ENCODE results near the gene PRMT2.
"Not testable (repeated sequence)": the region's sequence is repeated elsewhere in the genome, so short reads cannot be mapped to it uniquely, and the experiment has no call there.

Gene PRMT2

DNA sequence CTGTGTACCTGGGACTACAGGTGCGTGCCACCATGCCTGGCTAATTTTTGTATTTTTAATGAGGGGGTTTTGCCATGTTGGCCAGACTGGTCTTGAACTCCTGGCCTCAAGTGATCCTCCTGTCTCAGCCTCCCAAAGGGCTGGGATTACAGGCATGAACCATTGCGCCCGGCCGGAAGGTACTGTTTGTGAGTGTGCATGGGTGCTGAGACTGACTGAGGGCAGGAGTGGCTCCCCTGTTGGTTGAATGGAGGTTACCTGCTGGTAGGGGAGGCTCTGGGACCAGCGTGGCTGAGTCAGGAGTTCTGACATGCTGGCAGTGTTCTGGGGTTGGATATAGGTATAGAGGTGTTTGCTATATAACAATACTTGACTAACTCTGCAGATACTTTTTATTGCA lies 10.4 kb downstream of the PRMT2 start:
- DNase-seq = no peak

DNA sequence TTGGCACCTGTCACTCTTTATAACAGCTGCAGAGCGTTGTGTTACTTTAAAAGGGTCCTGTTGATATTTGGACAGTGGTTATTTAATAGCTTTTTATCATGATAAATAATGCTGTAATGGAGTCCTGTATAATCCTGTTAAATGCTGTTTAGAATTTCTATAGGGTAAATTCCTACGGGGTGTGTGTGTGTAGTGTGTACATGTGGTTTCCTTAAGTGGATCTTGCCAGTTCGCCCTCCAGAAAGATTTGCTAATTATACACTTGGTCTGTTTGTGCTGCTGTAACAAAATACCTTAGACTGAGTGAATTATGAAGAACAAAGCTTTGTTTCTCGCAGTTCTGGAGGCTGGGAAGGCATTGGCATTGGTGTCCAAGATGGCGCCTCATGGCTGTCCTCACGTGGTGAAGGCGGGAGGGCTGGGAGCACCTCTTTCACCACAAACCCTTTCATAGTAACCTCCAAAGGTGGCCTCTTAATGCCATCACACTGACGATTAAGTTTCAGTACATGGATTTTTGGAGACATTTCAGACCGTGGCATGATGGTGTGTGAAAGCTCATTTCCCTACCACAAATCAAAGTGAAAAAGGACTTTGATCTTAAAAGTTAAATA lies 11.2 kb downstream of the PRMT2 start:
- DNase-seq = no peak

DNA sequence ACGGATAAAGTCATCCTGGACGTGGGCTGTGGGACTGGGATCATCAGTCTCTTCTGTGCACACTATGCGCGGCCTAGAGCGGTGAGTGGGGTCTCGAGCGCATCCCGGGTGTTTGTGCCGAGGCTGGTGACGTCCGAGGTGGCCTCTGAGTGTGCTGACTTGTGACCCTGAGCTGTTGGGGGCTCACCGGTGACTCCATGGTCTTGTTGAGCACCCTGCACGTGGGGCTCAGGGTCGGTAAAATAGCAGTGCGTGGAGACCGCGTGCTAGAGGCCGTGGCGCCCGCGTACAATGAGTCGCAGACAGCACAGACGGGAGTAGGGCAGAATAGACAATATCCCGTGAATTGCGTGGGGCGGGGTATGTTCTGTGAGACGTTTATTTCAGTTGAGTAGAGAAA lies 13.1 kb downstream of the PRMT2 start:
- DNase-seq = no peak

DNA sequence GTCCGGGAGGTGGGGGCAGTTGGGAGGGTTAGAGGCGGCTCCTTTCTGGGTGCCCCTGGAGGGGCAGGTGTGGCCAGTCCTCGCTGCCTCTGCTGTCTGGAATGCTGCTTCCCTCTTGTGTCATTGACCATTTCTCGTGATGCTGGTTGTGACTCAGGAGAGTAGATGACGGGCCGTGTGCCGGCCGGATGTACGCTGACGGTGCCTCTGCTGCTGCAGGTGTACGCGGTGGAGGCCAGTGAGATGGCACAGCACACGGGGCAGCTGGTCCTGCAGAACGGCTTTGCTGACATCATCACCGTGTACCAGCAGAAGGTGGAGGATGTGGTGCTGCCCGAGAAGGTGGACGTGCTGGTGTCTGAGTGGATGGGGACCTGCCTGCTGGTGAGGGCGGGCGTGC lies 13.9 kb downstream of the PRMT2 start:
- DNase-seq = no peak

DNA sequence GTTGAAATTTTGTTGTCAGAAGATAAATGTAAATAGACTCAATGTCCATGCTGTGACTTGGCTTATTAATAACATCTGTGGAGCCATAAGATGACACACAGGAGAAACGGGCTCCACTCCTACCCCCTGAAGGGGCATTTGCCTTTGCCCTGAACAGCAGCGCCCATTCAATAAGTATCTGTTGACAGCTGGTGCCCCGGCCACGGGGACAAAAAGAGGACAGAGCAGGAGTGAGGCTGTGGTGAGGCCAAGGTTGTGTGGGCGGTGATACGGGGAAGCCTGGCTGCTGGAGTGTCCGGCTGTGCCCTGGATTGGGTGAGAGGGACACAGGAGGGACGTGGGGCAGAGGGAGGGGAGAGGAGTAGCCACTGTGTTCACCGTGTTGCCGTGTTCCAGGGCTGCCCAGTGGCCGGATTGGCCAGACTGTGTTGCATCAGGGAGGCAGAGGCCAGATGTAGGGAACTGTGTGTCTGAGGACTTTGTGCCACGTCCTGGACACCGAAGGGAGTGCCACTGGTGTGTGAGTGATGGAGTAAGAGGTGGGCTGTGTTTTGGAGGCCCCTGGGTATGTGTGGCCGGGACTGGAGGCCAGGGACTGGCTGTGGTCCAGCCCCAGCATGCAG lies 15.1 kb downstream of the PRMT2 start:
- DNase-seq = no peak

DNA sequence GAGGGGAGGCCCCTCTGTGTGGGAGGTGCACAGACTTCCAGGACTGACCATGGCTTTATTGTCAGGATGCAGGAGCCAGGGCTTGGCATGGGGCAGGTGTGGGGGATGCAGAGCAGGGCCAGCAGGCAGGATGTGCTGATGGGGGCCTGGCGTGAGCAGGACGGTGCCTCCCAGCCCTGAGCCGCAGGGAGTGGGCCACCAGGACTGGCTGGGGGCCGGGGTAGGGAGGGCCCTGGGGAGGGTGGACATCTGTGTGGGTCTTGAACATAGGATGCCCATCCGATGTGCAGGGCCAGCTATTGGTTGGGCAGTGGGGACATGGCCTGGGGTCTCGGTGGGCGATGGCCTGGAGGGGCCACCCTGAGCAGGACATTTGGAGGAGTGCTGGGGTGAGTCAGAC lies 15.6 kb downstream of the PRMT2 start:
- no peak for DNase-seq

DNA sequence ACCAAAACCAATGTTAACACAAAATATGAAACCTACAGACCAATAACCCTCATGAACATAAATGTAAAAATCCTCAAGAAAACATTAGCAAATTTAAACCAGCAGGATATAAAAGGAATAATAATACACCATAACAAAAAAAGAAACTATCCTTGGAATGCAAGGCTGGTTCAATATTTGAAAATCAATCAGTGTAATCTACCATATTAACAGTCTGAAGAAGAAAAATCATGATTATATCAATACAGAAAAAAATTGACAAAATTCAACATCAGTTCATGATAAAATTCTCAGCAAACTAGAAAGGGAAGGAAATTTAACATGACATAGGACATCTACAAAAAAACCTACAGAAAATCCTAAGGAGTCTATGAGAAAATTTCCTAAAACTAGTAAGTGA lies 19.8 kb downstream of the PRMT2 start:
- DNase-seq = no peak

DNA sequence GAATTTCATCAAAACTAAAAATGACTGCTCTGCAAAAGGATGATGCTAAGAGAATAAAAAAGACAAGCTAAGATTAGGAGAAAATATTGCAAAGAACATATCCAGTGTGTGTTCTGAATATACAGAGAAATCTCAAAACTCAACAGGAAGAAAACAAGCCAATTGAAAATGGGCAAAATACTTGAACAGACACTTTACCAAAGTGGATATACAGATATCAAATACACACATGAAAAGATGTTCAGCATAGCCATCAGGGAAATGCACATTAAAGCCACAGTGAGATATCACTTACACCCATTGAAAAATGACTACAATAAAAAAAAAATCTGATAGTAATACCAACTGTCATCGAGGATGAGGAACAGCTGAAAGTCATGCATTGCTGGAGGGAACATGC lies 21.3 kb downstream of the PRMT2 start:
- no peak for DNase-seq

DNA sequence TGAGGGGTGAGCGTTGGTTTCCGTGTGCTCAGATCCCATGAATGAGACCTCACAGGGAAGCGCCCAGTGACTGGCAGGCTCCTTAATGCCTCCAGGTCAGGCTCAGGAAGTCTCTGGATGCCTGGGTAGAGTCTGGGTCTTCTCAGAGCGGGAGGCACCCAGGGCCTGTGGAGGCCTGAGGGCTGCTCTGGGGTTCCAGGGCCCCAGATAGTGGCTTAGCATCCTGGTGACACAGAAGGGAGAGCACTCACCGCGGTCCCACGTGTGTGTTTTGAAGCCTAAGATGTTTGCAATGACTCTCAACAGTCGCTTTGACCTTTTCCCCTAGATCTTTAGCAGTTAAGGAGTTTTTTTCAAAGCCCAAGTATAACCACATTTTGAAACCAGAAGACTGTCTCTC lies 25.0 kb downstream of the PRMT2 start:
- no peak for DNase-seq

DNA sequence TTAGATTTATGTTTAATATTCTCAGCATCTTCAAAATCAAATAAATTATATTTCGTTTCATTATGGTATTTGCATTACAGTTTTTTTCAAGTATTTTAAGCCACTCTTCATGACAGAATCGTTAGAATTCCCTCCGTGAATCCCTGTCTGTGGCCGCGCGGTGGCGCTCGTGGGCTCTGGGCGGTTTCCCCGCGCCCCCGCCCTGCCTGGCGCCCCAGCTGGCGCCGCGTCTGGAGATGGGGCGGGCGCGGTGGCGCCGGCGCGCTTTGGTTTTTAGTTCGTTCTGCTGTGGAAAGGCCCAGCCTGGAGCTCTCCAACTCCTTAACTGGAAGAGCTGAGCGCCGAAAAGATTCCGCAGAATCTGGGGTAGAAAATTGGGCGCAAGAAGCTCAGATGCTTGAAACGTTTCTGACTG lies 25.7 kb downstream of the PRMT2 start:
- DNase-seq = no peak

DNA sequence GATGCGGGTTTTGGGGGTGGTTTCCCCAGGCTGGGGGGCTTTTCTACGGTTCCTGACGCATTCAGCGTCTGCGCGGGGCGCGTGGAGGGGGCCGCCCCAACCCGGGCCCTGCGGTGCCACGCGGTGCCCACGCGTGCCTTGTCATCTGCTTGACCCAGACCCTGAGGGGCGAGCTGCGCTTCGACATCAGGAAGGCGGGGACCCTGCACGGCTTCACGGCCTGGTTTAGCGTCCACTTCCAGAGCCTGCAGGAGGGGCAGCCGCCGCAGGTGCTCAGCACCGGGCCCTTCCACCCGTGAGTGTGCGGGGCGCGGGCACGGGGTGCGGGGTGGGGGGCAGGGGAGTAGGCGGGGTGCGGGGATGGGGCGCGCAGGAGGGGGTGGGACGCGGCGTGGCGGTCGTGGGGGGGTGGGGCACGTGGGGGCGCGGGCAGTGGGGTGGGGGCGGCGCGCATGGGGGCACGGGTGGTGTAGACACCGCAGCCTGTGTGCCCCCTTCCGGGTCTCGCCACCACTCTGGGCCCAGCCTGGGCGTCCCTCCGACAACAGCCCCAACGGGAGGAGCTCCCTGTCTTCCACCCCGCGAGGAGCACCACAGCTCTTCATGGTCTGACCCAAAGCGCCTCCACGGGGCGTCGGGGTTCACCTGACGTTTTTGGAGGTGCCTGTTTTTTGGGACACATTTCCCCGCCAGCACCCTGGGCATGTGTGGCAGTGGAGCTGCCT lies 26.3 kb downstream of the PRMT2 start:
- no peak for DNase-seq

DNA sequence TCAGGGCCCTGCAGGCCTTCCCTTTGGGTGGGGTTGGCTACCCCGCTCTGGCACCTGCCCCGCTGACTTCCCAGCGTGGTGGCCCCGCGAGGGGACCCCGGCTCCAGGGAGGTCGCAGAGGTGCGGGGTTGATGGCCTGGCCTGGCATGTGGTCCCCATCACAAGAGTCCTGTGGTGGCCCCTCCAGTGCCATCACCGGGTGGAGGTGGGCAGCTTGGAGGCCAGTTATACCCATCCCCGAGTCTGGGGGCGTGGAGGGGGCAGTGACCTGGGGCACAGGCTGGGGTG lies 26.8 kb downstream of the PRMT2 start:
- no peak for DNase-seq

DNA sequence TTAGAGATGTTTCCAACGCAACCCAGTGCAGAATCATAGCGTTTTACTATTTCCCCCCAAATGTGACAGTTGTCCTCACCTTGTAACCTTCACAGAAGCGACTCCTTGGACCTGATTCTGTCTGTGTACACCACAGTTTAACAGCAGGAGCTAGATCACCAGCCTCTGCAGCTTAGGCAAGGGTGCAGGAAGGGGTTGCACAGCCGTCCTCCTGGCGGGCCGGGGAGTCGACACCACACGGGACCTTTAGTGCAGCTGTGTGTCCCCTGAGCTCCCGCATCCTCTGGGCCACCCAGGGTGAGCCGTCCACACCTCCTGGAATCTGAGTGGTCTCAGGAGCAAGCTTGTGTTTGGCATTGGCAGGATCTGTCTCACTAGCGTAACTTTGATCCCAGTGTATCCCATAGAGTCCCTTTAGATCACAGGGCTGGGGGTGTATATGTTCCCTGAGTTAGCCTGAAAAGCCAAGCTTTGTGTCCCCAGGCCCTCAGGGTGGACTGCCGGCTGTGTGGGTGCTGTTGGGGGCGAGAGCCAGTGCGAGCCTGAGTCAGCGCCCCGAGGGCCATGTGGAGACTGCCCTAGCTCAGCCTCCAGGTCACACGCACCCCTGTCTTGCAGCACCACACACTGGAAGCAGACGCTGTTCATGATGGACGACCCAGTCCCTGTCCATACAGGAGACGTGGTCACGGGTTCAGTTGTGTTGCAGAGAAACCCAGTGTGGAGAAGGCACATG lies 27.5 kb downstream of the PRMT2 start:
- peak; percentile 69 for DNase-seq

DNA sequence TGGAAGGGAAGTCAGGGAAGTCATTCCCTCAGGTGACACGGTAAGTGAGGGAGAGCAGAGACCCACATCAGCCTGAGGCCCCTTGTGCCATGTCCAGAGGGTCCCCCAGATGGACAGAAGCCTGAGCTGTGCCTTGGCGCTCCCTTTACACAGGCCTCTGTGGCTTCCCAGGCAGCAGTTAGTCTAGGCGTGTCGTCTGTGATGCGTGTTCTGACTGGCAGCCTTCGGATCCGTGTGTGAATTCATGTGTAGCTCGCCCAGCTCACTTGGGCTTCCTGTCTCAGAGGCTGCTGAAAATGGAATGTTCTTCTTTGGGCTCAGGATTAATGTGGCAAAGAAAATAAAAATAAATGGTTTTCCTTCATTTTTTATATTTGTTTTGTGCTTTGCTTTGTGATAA lies 28.3 kb downstream of the PRMT2 start:
- no peak for DNase-seq

DNA sequence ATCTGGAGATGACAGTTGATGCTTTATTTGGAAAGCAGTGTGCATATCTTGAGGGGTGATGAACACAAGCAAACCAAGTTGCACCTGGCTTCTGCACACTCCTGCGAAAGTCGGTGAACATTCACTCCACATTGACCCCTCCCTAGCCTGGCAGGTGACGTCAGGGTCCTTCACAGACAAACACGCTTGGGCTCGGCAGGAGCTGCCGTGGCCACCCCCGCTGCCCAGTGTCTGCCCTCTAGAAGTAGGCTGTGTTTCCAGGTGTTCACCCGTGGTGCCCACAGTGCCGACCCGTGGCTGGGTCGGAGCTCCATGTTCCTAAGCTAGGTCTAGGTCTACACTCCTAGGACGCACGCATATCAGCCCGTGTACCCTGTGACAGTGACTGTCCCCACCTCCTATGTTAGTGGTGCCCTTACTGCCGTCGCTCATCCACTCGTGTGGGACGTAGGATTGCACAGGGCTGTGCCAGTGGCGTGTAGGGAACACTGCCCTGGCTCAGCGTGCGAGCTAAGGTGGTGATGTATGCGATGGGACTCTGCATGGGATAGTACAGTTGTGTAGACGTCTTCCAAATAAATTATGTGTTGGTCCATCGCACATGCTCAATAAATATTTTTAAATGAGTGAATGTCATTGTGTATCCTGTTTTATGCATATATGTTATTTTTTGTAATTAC lies 29.0 kb downstream of the PRMT2 start:
- DNase-seq = no peak

DNA sequence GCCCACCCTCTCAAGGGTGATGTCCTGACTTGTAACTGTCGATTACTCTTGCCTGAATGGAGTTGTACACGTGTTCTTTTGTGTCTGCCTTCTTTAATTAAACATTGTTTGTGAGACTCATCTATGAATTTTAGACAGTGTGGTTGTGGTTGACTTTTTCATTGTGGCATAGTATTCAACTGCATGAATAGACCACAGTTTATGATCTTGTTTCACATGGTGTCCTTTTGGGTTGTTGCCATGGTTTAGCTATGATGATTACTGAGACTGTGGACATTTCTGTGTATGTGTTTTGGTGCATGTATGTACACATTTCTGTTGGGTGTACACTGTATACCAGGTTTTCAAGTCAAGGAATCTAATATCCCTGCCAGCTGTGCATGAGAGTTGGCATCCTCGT lies 30.1 kb downstream of the PRMT2 start:
- DNase-seq = no peak

DNA sequence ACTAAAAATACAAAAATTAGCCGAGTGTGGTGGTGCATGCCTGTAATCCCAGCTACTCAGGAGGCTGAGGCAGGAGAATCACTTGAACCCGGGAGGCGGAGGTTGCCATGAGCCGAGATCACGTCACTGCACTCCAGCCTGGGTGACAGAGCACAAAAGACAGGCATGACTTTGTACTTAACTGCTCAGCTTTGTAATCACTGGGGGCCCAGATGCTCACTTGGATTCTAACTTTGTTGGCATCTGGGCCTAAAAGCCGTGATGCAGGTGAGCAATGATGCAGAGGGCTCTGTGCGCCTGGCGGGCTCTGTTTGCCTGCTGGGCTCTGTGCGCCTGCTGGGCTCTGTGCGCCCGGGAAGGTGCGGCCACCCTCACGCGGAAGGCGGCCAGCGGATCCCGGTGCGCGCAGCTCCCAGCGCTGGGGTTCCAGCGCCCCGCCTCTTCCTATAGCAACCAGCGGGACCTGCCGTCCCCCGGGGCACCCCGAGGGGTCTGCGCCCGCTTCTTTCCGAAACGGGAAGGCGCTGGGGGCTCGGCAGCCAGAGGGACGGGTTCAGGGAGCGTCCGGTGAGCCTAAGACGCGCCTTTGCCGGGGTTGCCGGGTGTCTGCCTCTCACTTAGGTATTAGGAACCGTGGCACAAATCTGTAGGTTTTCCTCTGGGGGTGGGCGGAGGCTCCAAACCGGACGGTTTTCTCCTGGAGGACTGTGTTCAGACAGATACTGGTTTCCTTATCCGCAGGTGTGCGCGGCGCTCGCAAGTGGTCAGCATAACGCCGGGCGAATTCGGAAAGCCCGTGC lies 31.7 kb downstream of the PRMT2 start:
- peak; percentile 70 for DNase-seq

DNA sequence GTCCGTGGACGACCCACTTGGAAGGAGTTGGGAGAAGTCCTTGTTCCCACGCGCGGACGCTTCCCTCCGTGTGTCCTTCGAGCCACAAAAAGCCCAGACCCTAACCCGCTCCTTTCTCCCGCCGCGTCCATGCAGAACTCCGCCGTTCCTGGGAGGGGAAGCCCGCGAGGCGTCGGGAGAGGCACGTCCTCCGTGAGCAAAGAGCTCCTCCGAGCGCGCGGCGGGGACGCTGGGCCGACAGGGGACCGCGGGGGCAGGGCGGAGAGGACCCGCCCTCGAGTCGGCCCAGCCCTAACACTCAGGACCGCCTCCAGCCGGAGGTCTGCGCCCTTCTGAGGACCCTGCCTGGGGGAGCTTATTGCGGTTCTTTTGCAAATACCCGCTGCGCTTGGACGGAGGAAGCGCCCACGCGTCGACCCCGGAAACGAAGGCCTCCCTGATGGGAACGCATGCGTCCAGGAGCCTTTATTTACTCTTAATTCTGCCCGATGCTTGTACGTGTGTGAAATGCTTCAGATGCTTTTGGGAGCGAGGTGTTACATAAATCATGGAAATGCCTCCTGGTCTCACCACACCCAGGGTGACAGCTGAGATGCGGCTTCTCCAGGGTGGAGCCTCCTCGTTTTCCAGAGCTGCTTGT lies 32.4 kb downstream of the PRMT2 start:
- DNase-seq = peak; percentile 86

DNA sequence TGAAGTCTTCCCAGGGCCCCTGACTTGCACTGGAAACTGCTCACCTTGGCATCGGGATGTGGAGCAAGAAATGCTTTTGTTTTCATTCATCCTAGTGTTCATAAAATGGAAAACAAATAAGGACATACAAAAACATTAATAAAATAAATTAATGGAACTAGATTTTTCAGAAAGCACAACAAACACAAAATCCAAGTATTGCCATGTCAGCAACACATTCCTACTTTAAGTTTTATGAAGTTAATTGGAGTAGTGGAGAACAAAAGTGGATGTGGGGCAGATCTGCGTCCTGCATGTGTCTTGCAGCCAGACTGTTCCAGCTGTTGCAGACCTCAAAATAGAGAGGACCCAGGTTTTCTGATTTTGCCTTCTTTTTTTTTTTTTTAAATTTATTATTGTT lies 32.9 kb downstream of the PRMT2 start:
- no peak for DNase-seq

DNA sequence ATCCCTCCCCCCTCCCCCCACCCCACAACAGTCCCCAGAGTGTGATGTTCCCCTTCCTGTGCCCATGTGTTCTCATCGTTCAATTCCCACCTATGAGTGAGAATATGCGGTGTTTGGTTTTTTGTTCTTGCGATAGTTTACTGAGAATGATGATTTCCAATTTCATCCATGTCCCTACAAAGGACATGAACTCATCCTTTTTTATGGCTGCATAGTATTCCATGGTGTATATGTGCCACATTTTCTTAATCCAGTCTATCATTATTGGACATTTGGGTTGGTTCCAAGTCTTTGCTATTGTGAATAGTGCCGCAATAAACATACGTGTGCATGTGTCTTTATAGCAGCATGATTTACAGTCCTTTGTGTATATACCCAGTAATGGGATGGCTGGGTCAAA lies 33.4 kb downstream of the PRMT2 start:
- not testable (repeated sequence) for DNase-seq

DNA sequence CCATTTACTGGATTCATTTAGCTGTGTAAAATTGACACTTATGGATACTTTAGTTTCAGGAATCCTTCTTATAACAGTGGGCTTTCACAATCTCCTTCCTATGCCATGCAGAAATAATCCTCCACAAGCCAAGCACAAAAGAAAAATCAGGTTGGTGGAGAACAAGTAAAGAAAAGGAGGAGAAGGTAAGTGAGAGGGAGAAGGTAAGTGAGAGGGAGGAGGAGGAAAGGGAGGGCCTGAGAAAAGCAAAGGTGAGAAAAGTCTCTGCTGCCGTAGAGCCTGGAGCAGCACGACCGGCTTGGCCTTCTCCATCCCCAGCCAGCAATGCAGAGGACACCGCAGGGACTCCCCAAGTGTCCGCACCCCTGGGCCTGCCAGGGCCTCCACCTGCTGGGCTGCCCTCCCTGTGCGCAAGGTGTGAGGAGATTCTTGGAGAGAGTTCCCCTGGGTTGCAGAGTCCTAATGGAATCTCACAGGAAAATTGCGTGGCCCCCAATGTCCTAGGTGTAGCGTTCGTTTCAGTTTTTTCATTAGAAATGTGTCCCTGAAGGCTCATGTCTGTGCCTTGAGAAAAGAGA lies 39.0 kb downstream of the PRMT2 start:
- no peak for DNase-seq
